WTC11 (cell line): ENCODE measurements around the gene GTF3C2. TPM values are rescaled to one million over a fixed set of nuclear protein-coding genes. Genes with fewer than 3 reads are reported as not detected.

Source experiments
- ATAC-seq: fragments of 200-7000 bp; cut with Tn5 transposase; 2 replicates; pipeline ENCODE4 v1.10.0; 2021; ENCODE audit warnings: mild to moderate bottlenecking, moderate library complexity
- CTCF ChIA-PET: fragments of 300-600 bp; sonication (Branson Sonifier 250); formaldehyde crosslinking; loops from one replicate; lab custom pipeline; 2021; ENCODE audit warnings: antibody characterized with exemption; lab: Charles Lee
- POLR2A ChIA-PET: fragments of 350-600 bp; sonication (Branson Sonifier 250); formaldehyde crosslinking; loops from one replicate; lab custom pipeline; 2021; ENCODE audit warnings: antibody characterized with exemption; lab: Charles Lee
- DNase-seq: peaks from one replicate; pipeline ENCODE4 v3.0.0; 2021; ENCODE audit warnings: low spot score
- H3K27ac Mint-ChIP-seq: 2 replicates; pipeline ENCODE4 v1.8.0; 2021; ENCODE audit warnings: mixed read lengths
- H3K27me3 Mint-ChIP-seq: 2 replicates; pipeline ENCODE4 v1.8.0; 2021; ENCODE audit warnings: low read depth, mild to moderate bottlenecking, moderate library complexity, mixed read lengths
- H3K36me3 Mint-ChIP-seq: 2 replicates; pipeline ENCODE4 v1.8.0; 2021; ENCODE audit warnings: mixed read lengths
- H3K4me1 Mint-ChIP-seq: 2 replicates; pipeline ENCODE4 v1.8.0; 2022; ENCODE audit warnings: mixed read lengths
- H3K4me3 Mint-ChIP-seq: 2 replicates; pipeline ENCODE4 v1.8.0; 2021; ENCODE audit warnings: mild to moderate bottlenecking, moderate library complexity, mixed read lengths
- H3K9me3 Mint-ChIP-seq: 2 replicates; pipeline ENCODE4 v1.8.0; 2021; ENCODE audit warnings: mixed read lengths
- CBFB ChIP-seq: sonication (generic); formaldehyde crosslinking; IDR thresholded peaks from 2 replicates; pipeline ENCODE4 v1.8.1; 2022; ENCODE audit warnings: mild to moderate bottlenecking, low read depth, missing genetic modification reagents
- EMX1 ChIP-seq: fragments of 250-450 bp; sonication (Bioruptor Pico); IDR thresholded peaks from 2 replicates; pipeline ENCODE4 v1.8.0; 2021; ENCODE audit warnings: mild to moderate bottlenecking
- ETV6 ChIP-seq: sonication (generic); formaldehyde crosslinking; IDR thresholded peaks from 2 replicates; pipeline ENCODE4 v1.8.1; 2022; ENCODE audit warnings: mild to moderate bottlenecking, missing genetic modification reagents
- GABPB1 ChIP-seq: sonication (generic); formaldehyde crosslinking; IDR thresholded peaks from 2 replicates; pipeline ENCODE4 v1.8.1; 2023; ENCODE audit warnings: mild to moderate bottlenecking, missing genetic modification reagents
- HMGA2 ChIP-seq: fragments of 250-450 bp; sonication (Bioruptor Pico); IDR thresholded peaks from 2 replicates; pipeline ENCODE4 v1.4.0; 2021; ENCODE audit warnings: mild to moderate bottlenecking, moderate library complexity
- JUN ChIP-seq: sonication (generic); formaldehyde crosslinking; IDR thresholded peaks from 2 replicates; pipeline ENCODE4 v1.8.0; 2023; ENCODE audit warnings: mild to moderate bottlenecking, missing genetic modification reagents
- MAX ChIP-seq: sonication (generic); formaldehyde crosslinking; IDR thresholded peaks from 2 replicates; pipeline ENCODE4 v1.8.0; 2022; ENCODE audit warnings: mild to moderate bottlenecking, missing genetic modification reagents
- MYBL2 ChIP-seq: sonication (generic); formaldehyde crosslinking; IDR thresholded peaks from 2 replicates; pipeline ENCODE4 v1.8.1; 2023; ENCODE audit warnings: mild to moderate bottlenecking, moderate library complexity, missing genetic modification reagents
- NR1H2 ChIP-seq: sonication (generic); formaldehyde crosslinking; IDR thresholded peaks from 2 replicates; pipeline ENCODE4 v1.9.0; 2021; ENCODE audit warnings: mild to moderate bottlenecking, moderate library complexity, missing genetic modification reagents
- NR3C1 ChIP-seq: sonication (generic); formaldehyde crosslinking; conservative IDR thresholded peaks from 2 replicates; pipeline ENCODE4 v1.8.1; 2023; ENCODE audit warnings: low read depth, mild to moderate bottlenecking, missing genetic modification reagents
- RELA ChIP-seq: sonication (generic); formaldehyde crosslinking; IDR thresholded peaks from 2 replicates; pipeline ENCODE4 v1.8.1; 2022; ENCODE audit warnings: missing genetic modification reagents, mild to moderate bottlenecking, borderline replicate concordance
- RORB ChIP-seq: fragments of 250-450 bp; sonication (Bioruptor Pico); IDR thresholded peaks from 2 replicates; pipeline ENCODE4 v1.9.0; 2021; ENCODE audit warnings: mild to moderate bottlenecking
- SMAD4 ChIP-seq: sonication (generic); formaldehyde crosslinking; IDR thresholded peaks from 2 replicates; pipeline ENCODE4 v1.8.0; 2022; ENCODE audit warnings: mild to moderate bottlenecking, missing genetic modification reagents
- TP53 ChIP-seq: sonication (generic); formaldehyde crosslinking; IDR thresholded peaks from 2 replicates; pipeline ENCODE4 v1.8.1; 2023; ENCODE audit warnings: mild to moderate bottlenecking, missing genetic modification reagents
- ZMAT4 ChIP-seq: fragments of 250-450 bp; sonication (Bioruptor Pico); IDR thresholded peaks from 2 replicates; pipeline ENCODE4 v1.9.0; 2021; ENCODE audit warnings: mild to moderate bottlenecking
- ZNF219 ChIP-seq: sonication (generic); formaldehyde crosslinking; IDR thresholded peaks from 2 replicates; pipeline ENCODE4 v1.8.0; 2023; ENCODE audit warnings: missing genetic modification reagents, mild to moderate bottlenecking, borderline replicate concordance
- ZNF396 ChIP-seq: fragments of 250-450 bp; sonication (Bioruptor Pico); IDR thresholded peaks from 2 replicates; pipeline ENCODE4 v1.8.0; 2021; ENCODE audit warnings: mild to moderate bottlenecking, moderate library complexity, borderline replicate concordance
- ZNF416 ChIP-seq: fragments of 250-450 bp; sonication (Bioruptor Pico); IDR thresholded peaks from 2 replicates; pipeline ENCODE4 v1.9.0; 2021; ENCODE audit warnings: mild to moderate bottlenecking, inconsistent platforms
- ZNF423 ChIP-seq: fragments of 250-450 bp; sonication (Bioruptor Pico); IDR thresholded peaks from 2 replicates; pipeline ENCODE4 v2.1.2; 2022; ENCODE audit warnings: mild to moderate bottlenecking, moderate library complexity
- total RNA-seq: library from RNA; stranded (reverse); gene quantifications from 3 replicates; pipeline ENCODE4 v1.2.3, GENCODE V29; 2021
- TF ChIP-seq, protein P1 (sequence below): sonication (generic); formaldehyde crosslinking; IDR thresholded peaks from 2 replicates; pipeline ENCODE4 v1.8.1; 2023; ENCODE audit warnings: mild to moderate bottlenecking, missing genetic modification reagents, moderate library complexity
- TF ChIP-seq, protein P2 (sequence below): fragments of 200-600 bp; IDR thresholded peaks from 2 replicates; pipeline ENCODE4 v1.8.0; 2022; ENCODE audit warnings: antibody characterized with exemption
- TF ChIP-seq, protein P3 (sequence below): sonication (generic); formaldehyde crosslinking; IDR thresholded peaks from 2 replicates; pipeline ENCODE4 v1.8.1; 2022; ENCODE audit warnings: mild to moderate bottlenecking, missing genetic modification reagents, moderate library complexity, borderline replicate concordance

GTF3C2 gene
- total RNA-seq, 1 experiment from 2014 or later = 123 TPM

GRCh38 chr2:27398962-27399361, 42.4 kb upstream of the GTF3C2 start:
- H3K36me3 Mint-ChIP-seq = peaks cover 7% of the 10 kb centered on the region
- H3K9me3 Mint-ChIP-seq = no peaks in the 10 kb centered on the region
- H3K27me3 Mint-ChIP-seq = no peaks in the 10 kb centered on the region
- ChIA-PET POLR2A (no interaction called here), CTCF (interaction anchor here (0.6 kb wide), 1 partner anchor 15 kb away, joined by 3 read pairs; no protein-coding TSS in a partner anchor)
- no peak overlapping the region for H3K4me3 Mint-ChIP-seq
- H3K27ac Mint-ChIP-seq = peak overlapping the region; percentile 91
- no peak for DNase-seq
- TF ChIP-seq NR1H2 = no peak
- peaks cover 3% of the 10 kb centered on the region for H3K4me1 Mint-ChIP-seq
- ATAC-seq = no peak

DNA sequence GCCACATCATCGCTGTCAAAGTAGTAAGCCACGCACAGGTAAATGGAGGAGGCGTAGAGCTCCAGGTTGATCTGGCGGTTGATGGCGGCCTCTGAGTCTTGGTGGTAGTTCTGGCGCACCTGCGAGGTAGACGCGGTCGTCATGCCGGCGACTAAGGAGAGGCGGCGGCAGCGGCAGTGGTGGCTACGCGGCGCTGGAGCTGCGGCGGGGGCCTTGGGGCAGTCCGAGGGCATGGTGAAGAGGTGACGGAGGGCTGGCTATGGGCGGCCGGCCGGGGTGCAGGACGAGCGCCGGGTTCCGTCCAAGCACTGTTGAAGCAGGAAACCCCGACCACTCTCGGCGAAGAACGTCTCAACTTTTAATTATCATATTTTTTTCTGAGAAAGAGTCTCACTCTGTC, 36.7 kb upstream of the GTF3C2 start:
- CTCF ChIA-PET = no interaction called here
- Mint-ChIP-seq H3K9me3 (no peaks in the 10 kb centered on the region), H3K4me1 (no peaks in the 10 kb centered on the region)
- TF ChIP-seq, protein P1, sequence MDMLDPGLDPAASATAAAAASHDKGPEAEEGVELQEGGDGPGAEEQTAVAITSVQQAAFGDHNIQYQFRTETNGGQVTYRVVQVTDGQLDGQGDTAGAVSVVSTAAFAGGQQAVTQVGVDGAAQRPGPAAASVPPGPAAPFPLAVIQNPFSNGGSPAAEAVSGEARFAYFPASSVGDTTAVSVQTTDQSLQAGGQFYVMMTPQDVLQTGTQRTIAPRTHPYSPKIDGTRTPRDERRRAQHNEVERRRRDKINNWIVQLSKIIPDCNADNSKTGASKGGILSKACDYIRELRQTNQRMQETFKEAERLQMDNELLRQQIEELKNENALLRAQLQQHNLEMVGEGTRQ (CRISPR knock-in tag) = no peak
- TF ChIP-seq ZNF396 (CRISPR knock-in tag) (no peak), HMGA2 (CRISPR knock-in tag) (no peak), RORB (no peak), RELA (CRISPR knock-in tag) (no peak), MYBL2 (CRISPR knock-in tag) (no peak), CBFB (CRISPR knock-in tag) (no peak), JUN (CRISPR knock-in tag) (no peak), ZNF423 (CRISPR knock-in tag) (no peak), ZNF416 (CRISPR knock-in tag) (no peak), TP53 (CRISPR knock-in tag) (no peak), ZNF219 (CRISPR knock-in tag) (no peak), SMAD4 (CRISPR knock-in tag) (no peak), ZMAT4 (CRISPR knock-in tag) (no peak), EMX1 (no peak), NR3C1 (CRISPR knock-in tag) (no peak)
- TF ChIP-seq, all 79 proteins: peak for 0
- H3K4me3 Mint-ChIP-seq = no peak overlapping the region
- POLR2A ChIA-PET = no interaction called here
- ATAC-seq (no peak), DNase-seq (no peak)
- H3K27ac Mint-ChIP-seq = no peak overlapping the region
- peaks cover 14% of the 10 kb centered on the region for H3K36me3 Mint-ChIP-seq
- no peaks in the 10 kb centered on the region for H3K27me3 Mint-ChIP-seq

DNA sequence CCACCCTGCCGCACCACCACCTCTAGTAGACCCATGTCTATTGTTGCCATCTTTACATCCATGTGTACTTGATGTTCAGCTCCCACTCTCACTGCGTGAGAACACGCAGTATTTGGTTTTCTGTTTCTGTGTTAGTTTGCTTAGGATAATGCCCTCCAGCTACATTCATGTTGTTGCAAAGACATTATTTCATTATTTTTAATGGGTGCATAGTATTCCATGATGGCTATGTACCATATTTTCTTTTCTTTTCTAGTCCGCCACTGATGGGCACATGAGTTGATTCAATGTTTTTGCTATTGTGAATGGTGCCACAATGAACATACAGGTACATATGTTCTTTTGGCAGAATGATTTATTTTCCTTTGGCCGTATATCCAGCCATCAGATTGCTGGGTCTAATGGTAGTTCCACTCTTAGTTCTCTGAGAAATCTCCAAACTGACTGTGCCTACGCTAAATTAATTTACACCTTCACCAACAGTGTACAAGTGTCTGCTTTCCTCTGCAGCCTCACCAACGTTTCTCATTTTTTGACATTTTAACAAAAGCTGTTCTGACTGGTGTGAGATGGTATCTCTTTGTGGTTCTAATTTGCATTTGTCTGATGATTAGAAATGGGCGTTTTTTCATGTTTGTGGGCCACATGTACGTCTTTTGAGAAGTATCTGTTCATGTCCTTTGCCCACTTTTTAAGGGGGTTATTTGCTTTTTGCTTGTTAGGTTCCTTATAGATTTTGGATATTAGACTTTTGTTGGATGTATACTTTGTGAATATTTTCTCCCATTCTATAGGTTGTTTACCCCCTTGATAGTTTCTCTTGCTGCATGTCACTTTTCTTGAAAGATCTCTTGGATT, 34.5 kb upstream of the GTF3C2 start:
- ATAC-seq (no peak), DNase-seq (no peak)
- Mint-ChIP-seq H3K9me3 (no peaks in the 10 kb centered on the region), H3K27me3 (no peaks in the 10 kb centered on the region), H3K4me1 (no peaks in the 10 kb centered on the region), H3K4me3 (no peak overlapping the region)
- POLR2A ChIA-PET = interaction anchor here (0.6 kb wide), 1 partner anchor 73 kb away, joined by 11 read pairs; no protein-coding TSS in a partner anchor
- TF ChIP-seq GABPB1 (CRISPR knock-in tag) (no peak), MAX (CRISPR knock-in tag) (no peak), ETV6 (no peak)
- TF ChIP-seq, protein P2, sequence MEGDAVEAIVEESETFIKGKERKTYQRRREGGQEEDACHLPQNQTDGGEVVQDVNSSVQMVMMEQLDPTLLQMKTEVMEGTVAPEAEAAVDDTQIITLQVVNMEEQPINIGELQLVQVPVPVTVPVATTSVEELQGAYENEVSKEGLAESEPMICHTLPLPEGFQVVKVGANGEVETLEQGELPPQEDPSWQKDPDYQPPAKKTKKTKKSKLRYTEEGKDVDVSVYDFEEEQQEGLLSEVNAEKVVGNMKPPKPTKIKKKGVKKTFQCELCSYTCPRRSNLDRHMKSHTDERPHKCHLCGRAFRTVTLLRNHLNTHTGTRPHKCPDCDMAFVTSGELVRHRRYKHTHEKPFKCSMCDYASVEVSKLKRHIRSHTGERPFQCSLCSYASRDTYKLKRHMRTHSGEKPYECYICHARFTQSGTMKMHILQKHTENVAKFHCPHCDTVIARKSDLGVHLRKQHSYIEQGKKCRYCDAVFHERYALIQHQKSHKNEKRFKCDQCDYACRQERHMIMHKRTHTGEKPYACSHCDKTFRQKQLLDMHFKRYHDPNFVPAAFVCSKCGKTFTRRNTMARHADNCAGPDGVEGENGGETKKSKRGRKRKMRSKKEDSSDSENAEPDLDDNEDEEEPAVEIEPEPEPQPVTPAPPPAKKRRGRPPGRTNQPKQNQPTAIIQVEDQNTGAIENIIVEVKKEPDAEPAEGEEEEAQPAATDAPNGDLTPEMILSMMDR = no peak
- TF ChIP-seq, protein P1 (CRISPR knock-in tag) = no peak
- TF ChIP-seq, protein P3, sequence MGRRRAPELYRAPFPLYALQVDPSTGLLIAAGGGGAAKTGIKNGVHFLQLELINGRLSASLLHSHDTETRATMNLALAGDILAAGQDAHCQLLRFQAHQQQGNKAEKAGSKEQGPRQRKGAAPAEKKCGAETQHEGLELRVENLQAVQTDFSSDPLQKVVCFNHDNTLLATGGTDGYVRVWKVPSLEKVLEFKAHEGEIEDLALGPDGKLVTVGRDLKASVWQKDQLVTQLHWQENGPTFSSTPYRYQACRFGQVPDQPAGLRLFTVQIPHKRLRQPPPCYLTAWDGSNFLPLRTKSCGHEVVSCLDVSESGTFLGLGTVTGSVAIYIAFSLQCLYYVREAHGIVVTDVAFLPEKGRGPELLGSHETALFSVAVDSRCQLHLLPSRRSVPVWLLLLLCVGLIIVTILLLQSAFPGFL (CRISPR knock-in tag) = no peak
- TF ChIP-seq, all 79 proteins: peak for 0
- no peak overlapping the region; the same call in 1 of the 2 replicates for H3K27ac Mint-ChIP-seq
- CTCF ChIA-PET = no interaction called here
- peaks cover 19% of the 10 kb centered on the region for H3K36me3 Mint-ChIP-seq
